KOPT-K1 (cell line): ENCODE results near the gene CYTH4.
"Not testable (repeated sequence)": the region's sequence is repeated elsewhere in the genome, so short reads cannot be mapped to it uniquely, and the experiment has no call there.

Experiments
- H3K27ac ChIP-seq: fragments of 200-600 bp; sonication (generic); 2 replicates; pipeline ENCODE4 v1.5.1; 2016; ENCODE audit warnings: antibody characterized with exemption, mild to moderate bottlenecking, low read depth, low read length; ENCODE audit not compliant: poor library complexity, severe bottlenecking
- H3K36me3 ChIP-seq: fragments of 200-600 bp; sonication (generic); 2 replicates; pipeline ENCODE4 v1.5.1; 2017; ENCODE audit warnings: antibody characterized with exemption, mild to moderate bottlenecking, low read length, moderate library complexity; ENCODE audit not compliant: insufficient read depth
- H3K9me3 ChIP-seq: fragments of 200-600 bp; sonication (generic); 2 replicates; pipeline ENCODE4 v1.5.1; 2017; ENCODE audit warnings: antibody characterized with exemption, low read length, mild to moderate bottlenecking; ENCODE audit not compliant: insufficient read depth, poor library complexity, severe bottlenecking

CYTH4 gene, protein sequence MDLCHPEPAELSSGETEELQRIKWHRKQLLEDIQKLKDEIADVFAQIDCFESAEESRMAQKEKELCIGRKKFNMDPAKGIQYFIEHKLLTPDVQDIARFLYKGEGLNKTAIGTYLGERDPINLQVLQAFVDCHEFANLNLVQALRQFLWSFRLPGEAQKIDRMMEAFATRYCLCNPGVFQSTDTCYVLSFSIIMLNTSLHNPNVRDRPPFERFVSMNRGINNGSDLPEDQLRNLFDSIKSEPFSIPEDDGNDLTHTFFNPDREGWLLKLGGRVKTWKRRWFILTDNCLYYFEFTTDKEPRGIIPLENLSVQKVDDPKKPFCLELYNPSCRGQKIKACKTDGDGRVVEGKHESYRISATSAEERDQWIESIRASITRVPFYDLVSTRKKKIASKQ

DNA sequence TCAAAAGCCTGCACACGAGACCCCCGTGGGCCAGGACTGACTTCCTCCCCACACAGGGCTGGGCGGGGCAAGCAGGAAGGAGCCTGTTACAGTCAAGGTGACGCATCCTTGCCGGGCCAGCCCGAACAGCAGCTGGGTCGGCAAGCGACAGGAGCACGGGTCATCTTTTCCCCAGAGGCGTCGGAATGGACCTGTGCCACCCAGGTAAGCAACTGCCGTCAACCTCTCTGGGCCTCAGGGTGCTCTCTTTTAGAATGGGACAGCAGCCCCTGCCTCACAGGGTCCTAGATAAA, at the start of gene CYTH4:
Gene CYTH4 (plus strand): TSS at position 124 of the 293 bp plus-strand sequence. CDS start 62 bp downstream, at position 186.
- Histone ChIP-seq H3K27ac (peak within 1 kb of the TSS; percentile 22), H3K36me3 (no peaks in the 10 kb centered on the region), H3K9me3 (no peaks in the 10 kb centered on the region)

DNA sequence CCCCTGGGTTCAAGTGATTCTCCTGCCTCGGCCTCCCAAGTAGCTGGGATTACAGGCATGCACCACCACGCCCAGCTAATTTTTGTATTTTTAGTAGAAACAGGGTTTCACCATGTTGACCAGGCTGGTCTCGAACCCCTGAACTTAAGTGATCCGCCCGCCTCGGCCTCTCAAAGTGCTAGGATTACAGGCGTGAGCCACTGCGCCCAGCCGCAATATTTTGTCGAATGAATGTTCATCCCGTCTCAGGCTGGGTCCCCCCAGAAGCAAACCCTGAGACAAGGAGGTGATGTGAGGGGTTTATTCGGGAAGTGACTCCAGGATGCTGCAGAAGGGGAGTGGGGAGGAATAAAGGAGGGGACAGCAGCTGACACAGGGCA, 48.9 kb upstream of the CYTH4 start:
- not testable (repeated sequence) for H3K9me3 ChIP-seq, H3K27ac ChIP-seq
- H3K36me3 ChIP-seq = peaks cover 93% of the 10 kb centered on the region

DNA sequence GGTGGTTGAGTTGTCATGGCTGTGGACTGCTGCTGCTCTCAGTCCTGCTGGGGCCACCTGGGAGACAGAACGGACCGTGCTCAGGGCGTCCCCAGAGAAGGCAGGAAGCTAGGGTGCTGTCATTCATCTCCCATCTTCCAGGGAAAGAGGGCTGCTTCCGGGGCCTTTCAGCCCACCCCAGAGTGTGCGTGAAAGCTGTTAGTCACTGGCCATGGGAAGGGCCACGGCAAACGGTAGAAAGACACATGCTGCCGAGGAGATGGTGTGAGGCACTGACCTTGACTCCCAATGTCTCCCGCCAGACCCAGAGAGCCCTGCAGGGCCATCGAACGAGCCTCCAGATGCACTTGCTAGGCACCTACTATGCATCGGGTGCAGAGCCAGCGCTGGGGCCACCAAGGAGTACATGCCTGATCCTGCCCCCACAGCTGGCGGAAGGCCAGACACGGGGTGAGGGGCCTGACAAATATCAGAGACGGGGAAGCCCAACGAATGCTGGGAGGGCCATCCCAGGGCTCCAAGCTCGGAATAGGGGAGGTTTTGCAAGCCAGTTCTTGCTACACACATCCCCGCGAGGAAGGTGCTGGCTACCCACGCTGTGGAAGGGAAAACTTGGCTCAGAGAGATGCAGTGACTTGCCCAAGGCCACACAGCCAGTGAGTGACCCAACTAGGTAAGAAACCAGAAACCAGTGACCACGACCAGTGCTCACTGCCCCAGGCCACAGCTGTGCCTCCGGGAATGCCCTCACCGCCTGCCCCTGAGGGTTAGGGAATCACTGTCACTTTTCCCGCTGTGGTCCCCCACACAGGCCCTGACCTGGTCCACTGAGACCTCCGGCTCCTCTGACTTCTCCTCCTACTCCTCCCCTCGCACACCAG, 48.3 kb upstream of the CYTH4 start:
- H3K9me3 ChIP-seq = no peaks in the 10 kb centered on the region
- H3K36me3 ChIP-seq = peaks cover 93% of the 10 kb centered on the region
- H3K27ac ChIP-seq = peak overlapping the region; percentile 18

DNA sequence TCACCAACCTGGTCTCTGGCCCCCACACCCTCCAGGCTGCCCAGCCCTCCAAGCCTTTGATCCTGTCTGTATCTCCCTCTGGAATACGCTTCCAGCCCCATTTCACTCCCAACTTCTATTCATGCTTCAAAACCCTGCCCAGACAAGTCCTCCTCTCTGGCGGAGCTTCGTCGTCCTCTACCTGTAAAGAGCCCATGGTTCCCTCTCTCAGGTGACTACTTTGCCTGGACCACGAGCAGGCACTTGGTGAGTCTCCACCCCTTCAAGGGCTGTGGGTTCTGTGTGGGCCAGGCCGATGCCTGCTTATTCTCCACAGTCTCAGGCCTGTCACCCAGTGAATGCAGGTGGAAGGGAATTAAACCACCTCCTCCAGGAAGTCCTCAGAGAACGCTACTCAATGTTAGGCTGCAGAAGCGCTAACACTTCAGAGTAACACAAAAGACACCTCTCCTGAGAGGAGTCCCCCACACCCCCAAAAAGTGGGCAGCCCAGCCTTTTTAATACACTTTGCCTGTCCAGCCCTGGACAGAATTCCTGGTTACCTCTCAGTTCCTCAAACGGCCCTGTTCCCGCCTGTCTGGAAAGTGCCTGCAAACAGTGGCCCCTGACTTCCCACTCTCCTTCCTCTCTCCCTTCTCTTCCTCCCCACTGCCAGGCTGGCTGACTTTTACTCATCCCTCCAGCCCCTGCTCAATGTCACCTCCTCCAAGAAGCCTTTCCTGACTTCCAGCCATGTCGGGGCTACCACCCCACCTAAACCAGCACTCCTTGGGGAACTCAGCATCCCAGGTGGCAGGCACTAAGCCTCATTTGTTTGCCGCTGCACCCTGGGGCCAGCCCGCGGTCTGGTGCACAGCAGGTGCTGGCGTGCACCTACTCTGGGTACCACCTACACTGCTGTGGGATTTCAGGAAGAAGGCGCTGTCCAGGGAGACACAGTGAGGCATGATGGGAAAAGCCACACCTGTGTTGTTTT, 47.3 kb upstream of the CYTH4 start:
- no peaks in the 10 kb centered on the region for H3K9me3 ChIP-seq
- H3K27ac ChIP-seq = peak overlapping the region; percentile 18
- H3K36me3 ChIP-seq = peaks cover 94% of the 10 kb centered on the region

DNA sequence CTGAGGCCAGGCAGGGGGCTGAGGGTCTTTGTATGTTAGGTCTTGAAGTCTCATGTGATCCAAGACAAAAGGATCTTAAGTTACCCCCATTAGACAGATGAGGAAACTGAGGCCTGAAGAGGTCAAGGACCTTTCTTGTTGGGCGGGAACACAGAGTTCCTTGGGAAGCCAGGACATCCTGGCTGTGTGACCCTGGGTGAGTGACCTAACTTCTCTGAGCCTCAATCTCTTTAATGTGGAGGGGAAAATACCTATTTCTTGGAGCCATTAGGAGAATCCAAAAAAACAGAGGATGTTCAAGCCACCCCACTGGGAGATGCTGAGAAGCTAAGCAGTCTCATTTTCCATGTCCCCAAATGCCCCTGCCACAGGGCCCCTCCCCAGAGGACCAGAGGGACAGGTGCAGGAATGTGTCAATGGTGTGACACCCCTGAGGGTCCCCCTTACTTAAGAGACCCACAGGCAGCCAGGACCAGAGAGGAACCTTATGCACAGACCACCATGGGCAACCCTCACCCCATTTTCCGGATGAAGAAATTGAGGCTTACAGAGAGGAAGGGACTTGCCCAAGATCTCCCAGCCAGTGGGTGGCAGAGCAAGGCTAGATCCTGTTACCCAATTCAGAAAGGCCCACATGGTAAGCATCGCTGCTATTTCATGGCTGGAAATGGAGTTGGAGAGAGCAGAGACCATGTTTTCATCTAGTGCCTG, 46.3 kb upstream of the CYTH4 start:
- Histone ChIP-seq H3K9me3 (no peaks in the 10 kb centered on the region), H3K27ac (peak overlapping the region; percentile 13), H3K36me3 (peaks cover 99% of the 10 kb centered on the region)

DNA sequence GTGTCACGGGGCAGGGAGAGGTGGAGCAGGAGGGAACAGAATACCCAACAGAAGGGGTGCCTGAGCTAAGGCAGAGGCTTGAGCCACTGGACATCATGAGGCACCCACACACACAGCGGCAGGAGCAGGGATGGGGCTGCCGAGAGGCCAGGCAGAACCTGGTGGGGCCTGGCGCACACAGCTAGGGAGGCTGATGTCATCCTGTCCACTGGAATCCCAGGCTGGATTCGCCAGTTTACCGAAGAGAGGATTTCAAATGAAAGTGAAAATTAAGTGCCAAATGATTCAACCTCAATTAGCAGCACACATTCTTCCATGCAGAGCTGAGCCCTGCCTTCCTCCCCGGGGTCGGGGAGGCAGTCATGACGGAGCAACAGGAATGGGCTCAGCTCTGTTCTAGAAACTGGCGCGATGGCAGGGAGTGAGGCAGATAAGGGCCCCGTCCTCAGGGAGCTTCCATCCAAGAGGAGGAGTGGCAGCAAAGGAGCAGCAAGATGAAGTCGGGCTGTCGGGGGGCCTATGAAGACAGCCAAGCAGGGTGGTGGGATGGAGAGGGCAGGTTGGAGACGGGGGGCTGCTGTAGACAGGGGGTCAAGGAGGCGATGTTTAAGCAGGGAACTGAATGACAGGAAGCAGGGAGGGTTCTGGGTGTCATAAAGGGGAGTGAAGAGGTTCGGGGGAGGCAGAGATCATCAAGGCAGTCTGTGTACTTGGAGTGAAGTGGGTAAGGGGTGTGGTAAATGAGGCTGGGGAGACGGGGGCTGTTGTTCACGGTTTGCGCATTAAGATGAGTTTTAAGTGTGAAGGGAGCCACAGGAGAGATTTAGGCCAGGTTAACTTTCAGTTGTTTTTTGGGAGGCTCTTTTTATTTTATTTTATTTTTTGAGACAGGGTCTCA, 44.7 kb upstream of the CYTH4 start:
- no peaks in the 10 kb centered on the region for H3K9me3 ChIP-seq
- H3K27ac ChIP-seq = peak overlapping the region; percentile 97
- H3K36me3 ChIP-seq = peaks cover 93% of the 10 kb centered on the region

DNA sequence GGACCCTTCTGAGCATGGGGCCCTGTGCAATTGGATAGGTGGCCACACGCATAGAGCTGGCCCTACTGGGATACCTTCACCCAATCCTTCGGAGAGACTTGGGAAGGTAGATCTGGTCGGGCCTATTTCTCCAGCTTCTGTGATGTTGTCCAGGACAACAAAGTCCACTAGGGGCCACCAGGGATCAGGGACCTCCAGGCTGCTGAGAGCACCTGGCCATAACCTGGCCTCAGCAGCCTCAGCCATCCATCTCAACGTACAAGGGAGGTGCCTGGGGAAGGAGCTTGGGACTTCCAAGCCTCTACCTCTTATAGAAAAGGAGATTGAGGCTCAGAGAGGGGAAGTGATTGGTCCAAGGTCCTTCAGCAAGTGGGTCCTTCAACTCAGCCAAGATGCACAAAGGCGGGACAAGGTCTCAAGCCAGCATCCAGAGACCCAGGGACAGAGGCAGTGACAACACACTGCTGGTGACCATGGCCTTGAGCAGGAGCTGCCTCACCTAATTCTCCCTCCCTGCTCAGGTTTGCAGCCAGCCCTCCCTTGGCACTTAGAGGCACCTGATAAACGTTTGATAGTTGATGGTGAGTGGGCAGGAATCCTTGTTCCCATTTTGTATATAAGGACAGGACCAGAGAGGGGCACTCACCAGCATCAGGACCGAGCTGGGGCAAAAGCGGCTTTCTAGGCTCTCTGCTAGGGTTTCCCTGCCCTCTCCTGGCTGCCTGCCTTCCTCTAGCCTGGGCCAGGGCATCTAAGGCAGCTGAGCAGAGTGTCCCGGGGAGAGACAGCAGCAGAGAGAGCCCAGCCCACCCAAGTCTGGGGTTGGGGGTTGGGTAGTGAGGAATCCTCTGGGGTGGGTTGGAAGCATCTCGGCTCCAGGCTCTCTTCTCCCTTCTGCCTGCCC, 42.7 kb upstream of the CYTH4 start:
- Histone ChIP-seq H3K27ac (peak overlapping the region; percentile 97), H3K36me3 (peaks cover 73% of the 10 kb centered on the region)

DNA sequence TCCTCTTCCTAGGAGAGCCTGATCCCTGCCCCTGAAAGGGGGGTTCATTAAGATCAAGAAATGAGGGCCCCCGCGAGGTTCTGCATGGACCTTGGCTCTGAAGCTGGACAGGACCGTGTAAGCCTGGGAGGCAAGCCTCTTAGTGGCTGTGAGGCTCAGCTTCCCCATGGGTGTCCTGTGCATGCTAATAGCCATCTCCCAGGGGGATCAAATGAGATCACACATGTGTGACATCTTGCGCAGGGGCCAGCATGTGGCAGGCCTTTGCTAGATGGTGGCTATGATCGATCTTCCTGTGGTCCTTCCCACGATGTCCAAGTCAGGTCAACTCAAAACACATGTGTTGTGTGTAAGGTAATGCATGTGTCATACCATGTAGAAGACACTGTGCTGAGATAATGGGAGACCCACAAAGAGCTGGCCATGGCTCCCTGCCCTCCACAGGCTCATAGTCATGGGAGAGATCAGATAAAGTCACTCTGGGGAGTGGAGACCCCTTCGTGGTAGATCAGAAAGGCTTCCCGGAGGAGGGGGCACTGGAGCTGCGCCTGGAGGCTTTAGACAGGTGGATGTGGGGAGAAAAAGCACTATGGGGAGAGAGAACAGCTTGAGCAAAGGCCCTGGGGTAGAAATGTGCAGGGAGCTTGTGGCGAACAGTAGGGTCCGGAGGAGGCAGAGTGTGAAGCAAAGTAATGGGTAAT, 41.9 kb upstream of the CYTH4 start:
- no peaks in the 10 kb centered on the region for H3K9me3 ChIP-seq
- H3K36me3 ChIP-seq = peaks cover 65% of the 10 kb centered on the region
- H3K27ac ChIP-seq = peak overlapping the region; percentile 97

More for the DNA sequence above, 42.7 kb upstream of the CYTH4 start:
- H3K9me3 ChIP-seq = no peaks in the 10 kb centered on the region

DNA sequence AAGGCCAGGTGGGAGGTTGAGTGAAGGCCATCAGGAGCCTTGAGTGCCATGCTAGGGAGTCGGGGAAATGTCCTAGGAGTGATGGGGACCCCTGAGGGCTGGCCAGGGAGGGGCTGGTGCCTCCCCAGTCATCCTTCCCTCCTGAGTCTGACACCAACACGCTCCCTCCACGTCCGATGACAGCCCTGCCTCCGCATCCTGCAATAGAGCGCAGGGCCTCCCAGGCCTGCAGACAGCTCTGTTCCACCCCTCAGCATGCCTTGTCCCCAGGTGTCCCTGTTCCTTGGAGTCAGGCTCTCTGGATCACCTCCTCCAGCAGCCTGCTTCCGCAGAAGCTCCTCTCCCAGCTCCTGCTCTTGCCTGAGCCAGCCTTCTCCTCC, 41.4 kb upstream of the CYTH4 start:
- Histone ChIP-seq H3K36me3 (peaks cover 60% of the 10 kb centered on the region), H3K27ac (peak overlapping the region; percentile 97), H3K9me3 (no peaks in the 10 kb centered on the region)

DNA sequence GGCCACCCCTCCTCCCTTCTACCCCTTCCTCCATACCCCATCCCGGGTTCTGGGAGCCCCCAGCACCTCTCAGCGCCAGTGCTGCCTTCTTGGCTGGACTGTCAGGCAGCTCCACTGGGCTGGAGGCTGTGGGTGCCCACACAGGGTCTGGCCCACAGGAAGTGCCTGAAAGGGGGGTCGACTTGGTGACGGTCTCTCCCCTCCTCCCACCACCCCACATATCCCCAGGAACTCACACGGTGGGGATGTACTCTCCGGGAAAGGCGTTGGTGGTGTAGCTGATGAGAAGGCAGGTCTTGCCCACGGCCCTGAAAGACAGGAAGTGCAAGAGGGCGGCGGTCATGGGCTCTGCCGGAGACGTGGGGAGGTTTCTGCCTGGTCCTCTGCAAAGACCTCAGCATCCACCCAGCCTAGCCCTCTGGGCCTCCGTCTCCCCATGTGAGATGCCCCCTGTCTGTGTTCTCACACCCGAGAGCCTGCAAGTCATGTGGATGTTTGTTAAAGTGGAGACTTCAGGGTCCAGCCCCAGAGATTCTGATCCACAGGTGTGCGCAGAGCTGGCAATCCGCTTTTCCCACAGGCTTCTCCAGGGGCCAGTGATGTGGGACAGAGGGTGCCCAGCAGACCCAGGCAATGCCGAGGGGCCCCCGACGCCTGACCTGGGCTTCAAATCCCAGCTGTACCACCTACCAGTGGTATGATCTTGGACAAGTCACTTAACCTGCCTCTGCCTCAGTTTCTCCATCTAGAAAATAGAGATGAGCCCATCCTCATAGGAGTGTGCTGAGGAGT, 40.8 kb upstream of the CYTH4 start:
- Histone ChIP-seq H3K9me3 (no peaks in the 10 kb centered on the region), H3K36me3 (peaks cover 54% of the 10 kb centered on the region)

DNA sequence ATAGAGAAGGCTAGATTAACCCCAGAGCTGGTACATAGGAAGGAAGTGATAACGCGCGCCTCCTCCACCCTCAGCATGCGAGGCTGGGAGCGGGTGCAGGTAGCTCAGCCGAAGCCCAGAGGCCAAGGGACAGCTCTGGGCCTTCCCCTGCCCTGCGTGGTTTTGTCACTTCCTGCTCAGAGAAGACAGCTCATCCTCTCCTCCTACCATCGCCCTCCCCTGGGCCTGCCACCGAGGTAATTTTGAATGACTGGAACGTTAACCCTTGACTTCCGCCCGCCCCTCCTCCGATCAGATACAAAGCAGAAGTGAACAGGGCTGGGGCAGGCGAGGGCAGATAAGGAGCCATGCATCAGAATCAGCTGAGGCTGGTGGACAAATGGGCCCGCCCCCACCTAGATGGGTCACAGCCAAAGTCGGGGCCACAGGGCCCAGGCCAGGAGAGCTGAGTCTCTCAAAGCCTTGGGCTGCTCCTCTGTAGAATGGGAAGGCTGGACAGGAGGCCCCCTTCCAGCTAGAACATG, 39.9 kb upstream of the CYTH4 start:
- peak overlapping the region; percentile 97 for H3K27ac ChIP-seq
- H3K9me3 ChIP-seq = no peaks in the 10 kb centered on the region

More for the DNA sequence above, 40.8 kb upstream of the CYTH4 start:
- peak overlapping the region; percentile 97 for H3K27ac ChIP-seq

More for the DNA sequence above, 39.9 kb upstream of the CYTH4 start:
- H3K36me3 ChIP-seq = peaks cover 46% of the 10 kb centered on the region
